GM18505 (cell line): ENCODE results near the gene PLA2G4B.

Source experiments
- ATAC-seq: cut with Tn5 transposase; IDR thresholded peaks from one replicate; pipeline ENCODE4 v1.9.1; 2021; ENCODE audit not compliant: unreplicated experiment
- POLR2A ChIP-seq: IDR thresholded peaks from 4 replicates; pipeline ENCODE4 v1.6.1; 2011; ENCODE audit warnings: borderline replicate concordance; ENCODE audit not compliant: insufficient read depth, insufficient read length; ENCODE audit errors: extremely low read depth

The PLA2G4B gene

DNA sequence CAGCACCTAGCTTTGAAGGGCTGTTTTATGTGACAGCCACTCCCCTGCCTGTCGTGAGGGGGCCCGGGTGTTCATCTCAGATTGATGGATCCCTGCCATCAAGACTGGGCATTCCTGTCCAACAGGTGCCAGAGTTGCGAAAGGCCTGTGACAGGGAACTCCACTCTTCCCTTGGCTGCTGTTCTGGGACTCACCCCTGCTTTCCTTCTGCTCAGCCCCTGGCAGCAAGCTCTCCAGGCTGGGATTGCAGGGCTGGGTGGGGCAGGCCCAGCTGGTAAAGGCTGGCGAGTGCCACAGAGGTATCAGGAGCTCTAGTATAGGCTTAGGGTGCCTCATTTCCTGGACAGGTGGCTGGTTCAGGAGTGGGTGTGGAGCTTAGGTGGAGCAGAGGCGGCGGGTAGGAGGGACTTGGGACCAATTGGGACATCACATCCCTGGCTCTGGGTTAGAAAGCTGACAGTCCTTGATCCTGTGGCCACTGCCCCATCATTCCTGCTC is at the start of gene PLA2G4B:
TSS of gene PLA2G4B (plus strand) at position 448 of the 498 bp plus-strand sequence. CDS start 67 bp downstream, outside the sequence.
- TF ChIP-seq POLR2A: no peak
- no peak for ATAC-seq

DNA sequence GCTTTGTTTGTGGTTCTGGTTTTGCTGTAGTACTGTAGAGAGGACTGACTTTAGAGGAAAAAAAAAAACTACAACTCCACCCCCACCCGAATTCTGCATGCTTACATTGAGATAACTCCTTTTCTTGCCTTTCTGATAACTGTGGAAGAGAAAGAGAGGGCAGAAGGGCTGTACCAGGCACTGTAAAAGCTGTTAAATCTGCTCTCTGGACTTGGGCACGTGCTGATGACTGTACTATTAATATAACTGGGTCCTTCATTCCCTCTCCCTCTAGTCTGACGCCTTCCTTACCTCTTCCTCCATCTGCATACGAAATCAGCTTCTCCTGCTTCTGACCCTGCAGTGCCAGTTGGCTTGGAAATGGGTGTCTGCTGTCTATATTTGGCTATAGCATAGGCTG is 49.4 kb upstream of the PLA2G4B start:
- TF ChIP-seq POLR2A: no peak
- ATAC-seq: no peak

- ATAC-seq: no peak
- TF ChIP-seq POLR2A: no peak
These were observed 49.0 kb upstream of the PLA2G4B start for GRCh38 chr15:41789662-41790061.

- ATAC-seq: no peak
These were observed 48.5 kb upstream of the PLA2G4B start for GRCh38 chr15:41790169-41790568.

GRCh38 chr15:41790756-41791546 is 47.7 kb upstream of the PLA2G4B start:
- no peak for TF ChIP-seq POLR2A
- ATAC-seq: no peak

More at GRCh38 chr15:41790169-41790568, 48.5 kb upstream of the PLA2G4B start:
- no peak for TF ChIP-seq POLR2A

- no peak for ATAC-seq
- no peak for TF ChIP-seq POLR2A
These were observed 47.1 kb upstream of the PLA2G4B start for GRCh38 chr15:41791547-41791937.

- ATAC-seq: no peak
- TF ChIP-seq POLR2A: no peak
These were observed 46.5 kb upstream of the PLA2G4B start for GRCh38 chr15:41792000-41792637.

- no peak for ATAC-seq
- TF ChIP-seq POLR2A: no peak
These were observed 44.6 kb upstream of the PLA2G4B start for GRCh38 chr15:41794081-41794480.

- no peak for TF ChIP-seq POLR2A
- ATAC-seq: no peak
These were observed 42.4 kb upstream of the PLA2G4B start for GRCh38 chr15:41795996-41796856.

- ATAC-seq: no peak
- TF ChIP-seq POLR2A: no peak
These were observed 41.3 kb upstream of the PLA2G4B start for GRCh38 chr15:41797201-41797944.

GRCh38 chr15:41798607-41799487 is 39.8 kb upstream of the PLA2G4B start:
- no peak for TF ChIP-seq POLR2A
- ATAC-seq: no peak

- ATAC-seq: no peak
- no peak for TF ChIP-seq POLR2A
These were observed 39.2 kb upstream of the PLA2G4B start for GRCh38 chr15:41799488-41799805.
